ENCODE results near the gene IQCF2. TPM values are rescaled to one million over a fixed set of nuclear protein-coding genes. Genes with fewer than 3 reads are reported as not detected.

Gene IQCF2
- total RNA-seq, 1 donor from 2014 or later, result not detected

DNA sequence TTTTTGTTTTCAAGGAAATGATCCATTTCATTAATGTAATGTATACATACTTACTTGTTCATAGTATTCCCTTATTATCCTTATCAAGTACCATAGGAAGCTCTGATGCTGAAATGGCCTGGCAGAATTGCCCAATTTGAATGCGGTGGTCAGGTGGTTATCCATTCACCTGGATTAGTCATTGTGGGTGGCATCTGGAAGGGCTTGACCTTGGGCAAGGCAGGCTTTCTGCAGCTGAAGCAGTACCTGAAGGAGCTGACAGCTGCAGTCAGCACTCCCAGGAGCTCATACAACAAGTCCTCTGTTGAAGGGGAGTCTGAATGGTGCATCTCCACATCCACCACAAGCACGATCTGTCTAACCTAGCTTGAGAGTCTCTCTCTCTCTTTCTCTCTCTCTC, 26.2 kb downstream of the IQCF2 start:
- FAIRE-seq (no peak), DNase-seq (ENCODE audit: low read depth) (no peak)
- no peaks in the 10 kb centered on the region for H3K36me3 ChIP-seq (ENCODE audit: insufficient read depth, low read length)
- no peak overlapping the region for H2AFZ ChIP-seq (ENCODE audit: low read depth, low read length)
- H3K79me2 ChIP-seq (ENCODE audit: insufficient read depth, low read length), result no peaks in the 10 kb centered on the region
- no peaks in the 10 kb centered on the region for H3K36me3 Mint-ChIP-seq (ENCODE audit: low read depth, unreplicated experiment)
- no peaks in the 10 kb centered on the region for H4K20me1 ChIP-seq (ENCODE audit: insufficient read depth, low read length)
- H3K27ac Mint-ChIP-seq (ENCODE audit: unreplicated experiment), result no peak overlapping the region
- H3K4me1 Mint-ChIP-seq (ENCODE audit: low read depth, unreplicated experiment), result no peaks in the 10 kb centered on the region
- no peaks in the 10 kb centered on the region for H3K4me1 ChIP-seq (ENCODE audit: insufficient read depth, low read length)
- TF ChIP-seq EZH2 (IDR thresholded peaks at IDR 0.05; ENCODE audit: insufficient read depth, low read length), result no peak
- TF ChIP-seq, protein P1, sequence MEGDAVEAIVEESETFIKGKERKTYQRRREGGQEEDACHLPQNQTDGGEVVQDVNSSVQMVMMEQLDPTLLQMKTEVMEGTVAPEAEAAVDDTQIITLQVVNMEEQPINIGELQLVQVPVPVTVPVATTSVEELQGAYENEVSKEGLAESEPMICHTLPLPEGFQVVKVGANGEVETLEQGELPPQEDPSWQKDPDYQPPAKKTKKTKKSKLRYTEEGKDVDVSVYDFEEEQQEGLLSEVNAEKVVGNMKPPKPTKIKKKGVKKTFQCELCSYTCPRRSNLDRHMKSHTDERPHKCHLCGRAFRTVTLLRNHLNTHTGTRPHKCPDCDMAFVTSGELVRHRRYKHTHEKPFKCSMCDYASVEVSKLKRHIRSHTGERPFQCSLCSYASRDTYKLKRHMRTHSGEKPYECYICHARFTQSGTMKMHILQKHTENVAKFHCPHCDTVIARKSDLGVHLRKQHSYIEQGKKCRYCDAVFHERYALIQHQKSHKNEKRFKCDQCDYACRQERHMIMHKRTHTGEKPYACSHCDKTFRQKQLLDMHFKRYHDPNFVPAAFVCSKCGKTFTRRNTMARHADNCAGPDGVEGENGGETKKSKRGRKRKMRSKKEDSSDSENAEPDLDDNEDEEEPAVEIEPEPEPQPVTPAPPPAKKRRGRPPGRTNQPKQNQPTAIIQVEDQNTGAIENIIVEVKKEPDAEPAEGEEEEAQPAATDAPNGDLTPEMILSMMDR (IDR thresholded peaks at IDR 0.05; ENCODE audit: insufficient read depth, low read depth, low read length), result no peak
- no peak overlapping the region for H3K9ac ChIP-seq (ENCODE audit: low read length)
- no peak overlapping the region for H3K4me2 ChIP-seq (ENCODE audit: low read length)
- H3K9me3 Mint-ChIP-seq (ENCODE audit: unreplicated experiment), result peaks cover 2% of the 10 kb centered on the region
- no peaks in the 10 kb centered on the region for H3K27me3 ChIP-seq (ENCODE audit: insufficient read depth, low read length)
- H3K4me3 Mint-ChIP-seq (ENCODE audit: unreplicated experiment), result no peak overlapping the region
- no peak overlapping the region for H3K27ac ChIP-seq (ENCODE audit: low read depth, low read length)
- H3K4me3 ChIP-seq (ENCODE audit: insufficient read depth, low read depth, low read length), result no peak overlapping the region
- H3K9me3 ChIP-seq (ENCODE audit: insufficient read depth, low read depth, low read length), result no peaks in the 10 kb centered on the region
- peaks cover 15% of the 10 kb centered on the region for H3K27me3 Mint-ChIP-seq (ENCODE audit: low read depth, unreplicated experiment)

DNA sequence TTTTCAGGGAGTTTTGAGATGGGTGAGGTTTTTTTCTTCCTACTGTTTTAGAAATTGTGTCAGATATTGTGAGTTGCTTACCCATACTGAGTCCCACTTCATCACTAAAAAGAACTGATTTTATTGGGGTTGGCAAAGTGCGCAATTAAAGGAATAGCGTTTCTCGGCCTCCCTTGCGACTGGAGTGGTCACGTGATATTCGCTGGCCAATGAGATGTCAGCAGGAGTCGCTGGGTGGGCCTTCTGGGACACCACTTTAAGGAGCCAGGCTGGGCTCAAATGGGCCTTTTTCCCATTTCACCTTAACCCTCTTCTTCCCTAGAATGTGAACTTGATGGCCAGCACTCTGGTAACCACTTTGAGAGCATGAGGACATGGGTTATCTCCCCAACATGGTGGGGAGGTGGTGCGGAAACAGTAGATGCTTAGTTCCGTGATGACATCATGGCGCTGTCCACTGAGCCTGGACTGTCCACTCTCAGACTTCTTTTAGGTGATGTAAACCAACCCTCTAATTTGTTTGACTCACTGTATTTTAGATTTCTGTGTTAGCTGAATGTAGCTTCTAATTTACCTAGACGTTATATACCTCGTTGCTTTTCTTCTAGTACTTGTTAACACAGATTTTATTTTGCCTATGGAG, 27.2 kb downstream of the IQCF2 start:
- DNase-seq (ENCODE audit: low read depth), result no peak
- peaks cover 15% of the 10 kb centered on the region for H3K27me3 Mint-ChIP-seq (ENCODE audit: low read depth, unreplicated experiment)

More for the DNA sequence above, 27.2 kb downstream of the IQCF2 start:
- Histone ChIP-seq H3K36me3 (ENCODE audit: insufficient read depth, low read length) (no peaks in the 10 kb centered on the region), H3K9me3 (ENCODE audit: insufficient read depth, low read depth, low read length) (no peaks in the 10 kb centered on the region), H3K4me2 (ENCODE audit: low read length) (no peak overlapping the region), H2AFZ (ENCODE audit: low read depth, low read length) (no peak overlapping the region), H4K20me1 (ENCODE audit: insufficient read depth, low read length) (no peaks in the 10 kb centered on the region), H3K27me3 (ENCODE audit: insufficient read depth, low read length) (no peaks in the 10 kb centered on the region), H3K27ac (ENCODE audit: low read depth, low read length) (no peak overlapping the region), H3K79me2 (ENCODE audit: insufficient read depth, low read length) (no peaks in the 10 kb centered on the region), H3K4me3 (ENCODE audit: insufficient read depth, low read depth, low read length) (no peak overlapping the region), H3K9ac (ENCODE audit: low read length) (no peak overlapping the region), H3K4me1 (ENCODE audit: insufficient read depth, low read length) (no peaks in the 10 kb centered on the region)
- Mint-ChIP-seq H3K27ac (ENCODE audit: unreplicated experiment) (no peak overlapping the region), H3K36me3 (ENCODE audit: low read depth, unreplicated experiment) (no peaks in the 10 kb centered on the region), H3K4me3 (ENCODE audit: unreplicated experiment) (no peak overlapping the region), H3K9me3 (ENCODE audit: unreplicated experiment) (peaks cover 2% of the 10 kb centered on the region), H3K4me1 (ENCODE audit: low read depth, unreplicated experiment) (no peaks in the 10 kb centered on the region)
- TF ChIP-seq, protein P1 (IDR thresholded peaks at IDR 0.05; ENCODE audit: insufficient read depth, low read depth, low read length), result no peak
- TF ChIP-seq EZH2 (IDR thresholded peaks at IDR 0.05; ENCODE audit: insufficient read depth, low read length), result no peak
- FAIRE-seq, result no peak

All from astrocyte (in vitro differentiated cells and primary cell).